HEK293 (cell line): ENCODE results near the gene HMG20A.

Experiments used
- CTCF ChIA-PET: fragments of 350-600 bp; formaldehyde crosslinking; extraction: SDS; loops from one replicate; lab custom pipeline; 2021; ENCODE audit warnings: antibody characterized with exemption; lab: Yijun Ruan, JAX
- POLR2A ChIA-PET: fragments of 300-600 bp; formaldehyde crosslinking; extraction: SDS; loops from one replicate; lab custom pipeline; 2020; ENCODE audit warnings: antibody characterized with exemption, inconsistent platforms; lab: Yijun Ruan, JAX
- H3K27ac ChIP-seq: fragments of 200-500 bp; sonication (Bioruptor generic); 2 replicates; pipeline ENCODE4 v1.5.1; 2014; ENCODE audit warnings: low read depth, low read length, control low read depth, inconsistent platforms; ENCODE audit errors: extremely low read depth
- H3K36me3 ChIP-seq, 2 experiments: fragments of 200-500 bp in 1 of 2; sonication (Bioruptor generic) in 1 of 2; 1 replicate in 1 of 2; 2 replicates in 1 of 2; pipeline ENCODE4 v1.5.1; 2014 to 2017; ENCODE audit warnings: inconsistent platforms in 2 of 2, low read length in 2 of 2; ENCODE audit not compliant: control insufficient read depth in 2 of 2, insufficient read depth in 1 of 2
- H3K4me1 ChIP-seq: fragments of 200-500 bp; sonication (Bioruptor generic); 2 replicates; pipeline ENCODE4 v1.5.1; 2014; ENCODE audit warnings: mild to moderate bottlenecking, low read length, inconsistent platforms; ENCODE audit not compliant: control insufficient read depth, insufficient read depth
- H3K4me3 ChIP-seq: 2 replicates; pipeline ENCODE4 v1.5.1; 2011; ENCODE audit warnings: low read depth, mild to moderate bottlenecking, control low read depth, low read length, moderate library complexity
- H3K9me3 ChIP-seq: fragments of 200-500 bp; sonication (Bioruptor generic); 2 replicates; pipeline ENCODE4 v1.5.1; 2014; ENCODE audit warnings: low read depth, low read length, inconsistent platforms; ENCODE audit not compliant: control insufficient read depth, insufficient read depth
- KLF10 ChIP-seq: fragments of 450-650 bp; IDR thresholded peaks from 2 replicates; pipeline ENCODE4 v1.5.1; 2018; ENCODE audit warnings: missing biosample characterization, mild to moderate bottlenecking, missing genetic modification characterization
- KLF17 ChIP-seq: fragments of 450-650 bp; formaldehyde crosslinking; IDR thresholded peaks from 2 replicates; pipeline ENCODE4 v1.5.1; 2016; ENCODE audit warnings: missing biosample characterization, missing genetic modification characterization
- KLF9 ChIP-seq: fragments of 450-650 bp; formaldehyde crosslinking; IDR thresholded peaks from 2 replicates; pipeline ENCODE4 v1.5.1; 2016; ENCODE audit warnings: missing biosample characterization, missing genetic modification characterization, low read depth
- RBAK ChIP-seq: fragments of 450-650 bp; formaldehyde crosslinking; IDR thresholded peaks from 2 replicates; pipeline ENCODE4 v1.5.1; 2016; ENCODE audit warnings: missing biosample characterization, missing genetic modification characterization
- YY1 ChIP-seq: fragments of 450-650 bp; formaldehyde crosslinking; IDR thresholded peaks from 2 replicates; pipeline ENCODE4 v1.5.1; 2018; ENCODE audit warnings: missing biosample characterization, missing genetic modification characterization
- ZBTB44 ChIP-seq: fragments of 450-650 bp; IDR thresholded peaks from 2 replicates; pipeline ENCODE4 v1.5.1; 2018; ENCODE audit warnings: missing biosample characterization, mild to moderate bottlenecking, missing genetic modification characterization
- ZNF10 ChIP-seq: fragments of 450-650 bp; formaldehyde crosslinking; IDR thresholded peaks from 2 replicates; pipeline ENCODE4 v1.5.1; 2017; ENCODE audit warnings: missing biosample characterization, missing genetic modification characterization
- ZNF138 ChIP-seq: fragments of 450-650 bp; formaldehyde crosslinking; IDR thresholded peaks from 2 replicates; pipeline ENCODE4 v1.5.1; 2016; ENCODE audit warnings: missing biosample characterization, missing genetic modification characterization, borderline replicate concordance
- ZNF48 ChIP-seq: fragments of 450-650 bp; formaldehyde crosslinking; IDR thresholded peaks from 2 replicates; pipeline ENCODE4 v1.5.1; 2016; ENCODE audit warnings: missing biosample characterization, missing genetic modification characterization
- ZNF529 ChIP-seq: fragments of 450-650 bp; formaldehyde crosslinking; IDR thresholded peaks from 2 replicates; pipeline ENCODE4 v1.5.1; 2017; ENCODE audit warnings: missing genetic modification characterization, missing biosample characterization; ENCODE audit not compliant: insufficient replicate concordance
- ZNF654 ChIP-seq: fragments of 450-650 bp; formaldehyde crosslinking; IDR thresholded peaks from 2 replicates; pipeline ENCODE4 v1.5.1; 2016; ENCODE audit warnings: low read depth, missing biosample characterization, missing genetic modification characterization
- ZNF701 ChIP-seq: fragments of 450-650 bp; formaldehyde crosslinking; IDR thresholded peaks from 2 replicates; pipeline ENCODE4 v1.5.1; 2016; ENCODE audit warnings: missing biosample characterization, missing genetic modification characterization
- ZNF707 ChIP-seq: fragments of 450-650 bp; formaldehyde crosslinking; IDR thresholded peaks from 2 replicates; pipeline ENCODE4 v1.5.1; 2016; ENCODE audit warnings: missing biosample characterization, missing genetic modification characterization
- ZNF747 ChIP-seq: fragments of 450-650 bp; formaldehyde crosslinking; IDR thresholded peaks from 2 replicates; pipeline ENCODE4 v1.5.1; 2016; ENCODE audit warnings: missing biosample characterization, missing genetic modification characterization
- ZXDB ChIP-seq: fragments of 450-650 bp; formaldehyde crosslinking; IDR thresholded peaks from 2 replicates; pipeline ENCODE4 v1.5.1; 2016; ENCODE audit warnings: missing biosample characterization, missing genetic modification characterization
- TF ChIP-seq, protein P1 (sequence below): fragments of 450-650 bp; formaldehyde crosslinking; IDR thresholded peaks from 2 replicates; pipeline ENCODE4 v1.5.1; 2016; ENCODE audit warnings: missing biosample characterization, missing genetic modification characterization

Gene HMG20A

DNA sequence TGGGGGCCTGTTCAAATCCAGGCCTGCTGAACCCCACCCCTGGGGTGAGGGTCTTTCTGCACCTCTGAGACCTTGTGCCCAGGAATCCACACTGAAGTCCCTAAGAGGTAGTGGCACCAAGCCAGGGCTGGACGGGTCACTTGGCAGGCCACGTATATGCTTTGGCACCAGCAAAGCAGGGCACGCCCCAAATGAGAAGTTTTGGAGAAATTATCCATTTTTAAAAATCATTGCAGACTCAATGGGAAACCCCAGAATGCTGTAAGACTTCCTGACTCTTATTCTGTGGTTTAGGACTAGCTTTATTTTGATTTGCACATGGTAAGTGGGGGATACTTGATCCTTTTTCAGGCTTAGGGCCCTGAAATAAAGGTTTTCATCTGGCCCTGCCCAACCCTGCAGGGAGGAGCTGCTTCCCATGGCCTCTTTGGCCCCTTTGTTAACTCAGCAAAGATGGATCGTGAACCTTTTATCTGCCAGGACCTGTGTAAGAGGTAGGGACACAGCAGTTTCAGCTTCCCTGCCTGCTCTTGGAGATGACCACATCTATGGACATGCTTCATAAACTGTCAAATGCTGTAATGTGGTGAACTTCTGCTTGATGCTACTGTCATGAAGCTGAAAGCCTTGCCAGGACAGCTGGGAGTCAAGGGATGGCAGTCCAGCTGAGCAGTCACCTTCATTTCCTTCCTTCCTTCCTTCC, 88.0 kb downstream of the HMG20A start:
- Histone ChIP-seq H3K36me3 (no peaks in the 10 kb centered on the region), H3K4me3 (no peak overlapping the region), H3K9me3 (no peaks in the 10 kb centered on the region)
- CTCF ChIA-PET: interaction anchor here (0.9 to 2.3 kb wide), 3 partner anchors 11 to 401 kb away, joined by 3 to 21 read pairs (median 9); no protein-coding TSS in a partner anchor
- POLR2A ChIA-PET: no interaction called here
- TF ChIP-seq KLF9 (tag by site-specific recombination) (no peak), ZNF707 (no peak), ZNF48 (tag by site-specific recombination) (no peak), ZNF138 (tag by site-specific recombination) (no peak), ZNF701 (tag by site-specific recombination) (no peak), ZNF529 (tag by site-specific recombination) (no peak), ZXDB (no peak), YY1 (tag by site-specific recombination) (no peak)
- TF ChIP-seq, protein P1, sequence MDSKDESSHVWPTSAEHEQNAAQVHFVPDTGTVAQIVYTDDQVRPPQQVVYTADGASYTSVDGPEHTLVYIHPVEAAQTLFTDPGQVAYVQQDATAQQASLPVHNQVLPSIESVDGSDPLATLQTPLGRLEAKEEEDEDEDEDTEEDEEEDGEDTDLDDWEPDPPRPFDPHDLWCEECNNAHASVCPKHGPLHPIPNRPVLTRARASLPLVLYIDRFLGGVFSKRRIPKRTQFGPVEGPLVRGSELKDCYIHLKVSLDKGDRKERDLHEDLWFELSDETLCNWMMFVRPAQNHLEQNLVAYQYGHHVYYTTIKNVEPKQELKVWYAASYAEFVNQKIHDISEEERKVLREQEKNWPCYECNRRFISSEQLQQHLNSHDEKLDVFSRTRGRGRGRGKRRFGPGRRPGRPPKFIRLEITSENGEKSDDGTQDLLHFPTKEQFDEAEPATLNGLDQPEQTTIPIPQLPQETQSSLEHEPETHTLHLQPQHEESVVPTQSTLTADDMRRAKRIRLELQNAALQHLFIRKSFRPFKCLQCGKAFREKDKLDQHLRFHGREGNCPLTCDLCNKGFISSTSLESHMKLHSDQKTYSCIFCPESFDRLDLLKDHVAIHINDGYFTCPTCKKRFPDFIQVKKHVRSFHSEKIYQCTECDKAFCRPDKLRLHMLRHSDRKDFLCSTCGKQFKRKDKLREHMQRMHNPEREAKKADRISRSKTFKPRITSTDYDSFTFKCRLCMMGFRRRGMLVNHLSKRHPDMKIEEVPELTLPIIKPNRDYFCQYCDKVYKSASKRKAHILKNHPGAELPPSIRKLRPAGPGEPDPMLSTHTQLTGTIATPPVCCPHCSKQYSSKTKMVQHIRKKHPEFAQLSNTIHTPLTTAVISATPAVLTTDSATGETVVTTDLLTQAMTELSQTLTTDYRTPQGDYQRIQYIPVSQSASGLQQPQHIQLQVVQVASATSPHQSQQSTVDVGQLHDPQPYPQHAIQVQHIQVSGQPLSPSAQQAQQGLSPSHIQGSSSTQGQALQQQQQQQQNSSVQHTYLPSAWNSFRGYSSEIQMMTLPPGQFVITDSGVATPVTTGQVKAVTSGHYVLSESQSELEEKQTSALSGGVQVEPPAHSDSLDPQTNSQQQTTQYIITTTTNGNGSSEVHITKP (tag by site-specific recombination): no peak
- TF ChIP-seq, all 188 proteins: peak for 0
- no peak overlapping the region for H3K27ac ChIP-seq
- no peaks in the 10 kb centered on the region for H3K4me1 ChIP-seq

GRCh38 chr15:77510066-77511057, 89.7 kb downstream of the HMG20A start:
- ChIA-PET CTCF (interaction anchor here (0.8 to 1.2 kb wide), 2 partner anchors 10 to 391 kb away, joined by 3 to 4 read pairs; no protein-coding TSS in a partner anchor), POLR2A (no interaction called here)
- no peaks in the 10 kb centered on the region for H3K9me3 ChIP-seq
- no peak overlapping the region for H3K4me3 ChIP-seq
- H3K27ac ChIP-seq: no peak overlapping the region
- no peaks in the 10 kb centered on the region for H3K4me1 ChIP-seq
- H3K36me3 ChIP-seq: no peaks in the 10 kb centered on the region
- TF ChIP-seq ZNF654 (tag by site-specific recombination) (no peak), ZNF529 (tag by site-specific recombination) (no peak), RBAK (no peak), KLF17 (no peak), ZNF747 (tag by site-specific recombination) (no peak), ZBTB44 (tag by site-specific recombination) (no peak), ZNF10 (tag by site-specific recombination) (no peak), KLF10 (tag by site-specific recombination) (no peak)
